GM13977 (cell line): ENCODE measurements around the gene MGMT.

Experiments
- DNase-seq: peaks from one replicate; pipeline ENCODE4 v3.0.0; 2012; ENCODE audit warnings: low spot score
- CTCF ChIP-seq: IDR thresholded peaks from 2 replicates; pipeline ENCODE4 v1.5.1; 2012; ENCODE audit warnings: mild to moderate bottlenecking, control low read depth; ENCODE audit not compliant: insufficient read depth; ENCODE audit errors: extremely low read depth, missing control alignments
- in situ Hi-C: fragments of 300-500 bp; cut with MboI; formaldehyde crosslinking; loops from one replicate; pipeline ENCODE4 v1.12.0; 2022; ENCODE audit warnings: low sequenced_read_pairs, low pct_unique_long_range_greater_than_20kb, mixed read lengths, inconsistent platforms; ENCODE audit not compliant: unreplicated experiment

The MGMT gene

GRCh38 chr10:129716211-129716681, 249.2 kb downstream of the MGMT start:
- no peak for DNase-seq
- TF ChIP-seq CTCF, result no peak
- in situ Hi-C loops, result no loop called here

GRCh38 chr10:129716881-129717280, 249.8 kb downstream of the MGMT start:
- DNase-seq, result no peak
- in situ Hi-C loops, result no loop called here
- TF ChIP-seq CTCF, result no peak

GRCh38 chr10:129717816-129718547, 250.9 kb downstream of the MGMT start:
- in situ Hi-C loops, result no loop called here
- no peak for TF ChIP-seq CTCF
- DNase-seq, result no peak

- no peak for TF ChIP-seq CTCF
- DNase-seq, result no peak
- in situ Hi-C loops, result no loop called here
Measured at GRCh38 chr10:129718548-129719414, 251.7 kb downstream of the MGMT start.

- no peak for DNase-seq
- no peak for TF ChIP-seq CTCF
- in situ Hi-C loops, result no loop called here
Measured at GRCh38 chr10:129719415-129719739, 252.3 kb downstream of the MGMT start.

- DNase-seq, result no peak
- in situ Hi-C loops, result no loop called here
- TF ChIP-seq CTCF, result no peak
Measured at GRCh38 chr10:129719889-129720590, 253.0 kb downstream of the MGMT start.
